ENCODE results near the gene RCAN2. TPM values are rescaled to one million over a fixed set of nuclear protein-coding genes. Genes with fewer than 3 reads are reported as not detected.

The RCAN2 gene
- polyA plus RNA-seq, 1 donor from 2014 or later: 37.4 TPM

- no peak overlapping the region for H2AFZ ChIP-seq (ENCODE audit: low read depth, low read length)
- H3K9ac ChIP-seq (ENCODE audit: low read length): no peak overlapping the region
- no peak overlapping the region for H3K27ac ChIP-seq (ENCODE audit: low read length)
- TF ChIP-seq CTCF (IDR thresholded peaks at IDR 0.05; ENCODE audit: poor library complexity, severe bottlenecking) (no peak), EP300 (conservative IDR thresholded peaks at IDR 0.05; ENCODE audit: poor library complexity, severe bottlenecking) (no peak), POLR2AphosphoS5 (IDR thresholded peaks at IDR 0.05) (no peak), MXI1 (conservative IDR thresholded peaks at IDR 0.05; ENCODE audit: poor library complexity, severe bottlenecking) (no peak), EZH2 (IDR thresholded peaks at IDR 0.05; ENCODE audit: borderline replicate concordance, insufficient read depth, low read length, poor library complexity, severe bottlenecking) (no peak)
- no peaks in the 10 kb centered on the region for H3K27me3 ChIP-seq (ENCODE audit: insufficient read depth, low read depth, low read length)
- H4K20me1 ChIP-seq (ENCODE audit: insufficient read depth): no peaks in the 10 kb centered on the region
- H3K36me3 ChIP-seq (ENCODE audit: insufficient read depth, low read length): no peaks in the 10 kb centered on the region
- no peak overlapping the region for H3K4me2 ChIP-seq (ENCODE audit: low read length)
- H3K79me2 ChIP-seq (replicated peaks; ENCODE audit: insufficient read depth, low read length): no peaks in the 10 kb centered on the region
- H3F3A ChIP-seq (ENCODE audit: insufficient read depth, low read length, poor library complexity, severe bottlenecking): no peaks in the 10 kb centered on the region
- H3K9me2 ChIP-seq (ENCODE audit: insufficient read depth, low read length): no peaks in the 10 kb centered on the region
- H3K9me3 ChIP-seq (ENCODE audit: low read length): no peaks in the 10 kb centered on the region
- H3K4me3 ChIP-seq (ENCODE audit: low read length): no peak overlapping the region
Measured at GRCh38 chr6:46538800-46539480, 47.7 kb upstream of the RCAN2 start.

- Histone ChIP-seq H2AFZ (ENCODE audit: low read depth, low read length) (no peak overlapping the region), H3K9me2 (ENCODE audit: insufficient read depth, low read length) (no peaks in the 10 kb centered on the region), H3K4me3 (ENCODE audit: low read length) (no peak overlapping the region), H3K27me3 (ENCODE audit: insufficient read depth, low read depth, low read length) (no peaks in the 10 kb centered on the region), H3K4me2 (ENCODE audit: low read length) (no peak overlapping the region), H3K9ac (ENCODE audit: low read length) (no peak overlapping the region), H3K79me2 (replicated peaks; ENCODE audit: insufficient read depth, low read length) (no peaks in the 10 kb centered on the region), H3F3A (ENCODE audit: insufficient read depth, low read length, poor library complexity, severe bottlenecking) (no peaks in the 10 kb centered on the region), H4K20me1 (ENCODE audit: insufficient read depth) (no peaks in the 10 kb centered on the region), H3K27ac (ENCODE audit: low read length) (no peak overlapping the region), H3K36me3 (ENCODE audit: insufficient read depth, low read length) (no peaks in the 10 kb centered on the region), H3K9me3 (ENCODE audit: low read length) (no peaks in the 10 kb centered on the region)
- TF ChIP-seq REST (IDR thresholded peaks at IDR 0.05; ENCODE audit: borderline replicate concordance) (no peak), TAF1 (IDR thresholded peaks at IDR 0.05; ENCODE audit: low read depth) (no peak), CTCF (IDR thresholded peaks at IDR 0.05; ENCODE audit: poor library complexity, severe bottlenecking) (no peak), EZH2 (IDR thresholded peaks at IDR 0.05; ENCODE audit: borderline replicate concordance, insufficient read depth, low read length, poor library complexity, severe bottlenecking) (no peak), MXI1 (conservative IDR thresholded peaks at IDR 0.05; ENCODE audit: poor library complexity, severe bottlenecking) (no peak), EP300 (conservative IDR thresholded peaks at IDR 0.05; ENCODE audit: poor library complexity, severe bottlenecking) (no peak), RAD21 (conservative IDR thresholded peaks at IDR 0.05) (no peak), SMC3 (conservative IDR thresholded peaks at IDR 0.05; ENCODE audit: poor library complexity) (no peak), POLR2AphosphoS5 (IDR thresholded peaks at IDR 0.05) (no peak)
Measured at GRCh38 chr6:46530896-46531295, 39.6 kb upstream of the RCAN2 start.
